Measurements from ENCODE around the gene TRABD2A.

The TRABD2A gene

GRCh38 chr2:84832772-84833461 is 48.0 kb downstream of the TRABD2A start:
- no peak overlapping the region for H3K4me3 ChIP-seq (ENCODE audit: low read length)

GRCh38 chr2:84830758-84831500 is 50.0 kb downstream of the TRABD2A start:
- no peak overlapping the region for H3K4me3 ChIP-seq (ENCODE audit: low read length)
- DNase-seq (ENCODE audit: low read depth) = no peak
- TF ChIP-seq CTCF (IDR thresholded peaks at IDR 0.05; ENCODE audit: insufficient read depth, low read depth, low read length, missing control alignments) = no peak

More at GRCh38 chr2:84832772-84833461, 48.0 kb downstream of the TRABD2A start:
- DNase-seq (ENCODE audit: low read depth) = no peak
- TF ChIP-seq CTCF (IDR thresholded peaks at IDR 0.05; ENCODE audit: insufficient read depth, low read depth, low read length, missing control alignments) = no peak

GRCh38 chr2:84830095-84830494 is 50.8 kb downstream of the TRABD2A start:
- peak; percentile 17 for DNase-seq (ENCODE audit: low read depth)

GRCh38 chr2:84829693-84830092 is 51.2 kb downstream of the TRABD2A start:
- H3K4me3 ChIP-seq (ENCODE audit: low read length) = no peak overlapping the region
- no peak for DNase-seq (ENCODE audit: low read depth)
- TF ChIP-seq CTCF (IDR thresholded peaks at IDR 0.05; ENCODE audit: insufficient read depth, low read depth, low read length, missing control alignments) = no peak

More at GRCh38 chr2:84830095-84830494, 50.8 kb downstream of the TRABD2A start:
- no peak for TF ChIP-seq CTCF (IDR thresholded peaks at IDR 0.05; ENCODE audit: insufficient read depth, low read depth, low read length, missing control alignments)
- no peak overlapping the region for H3K4me3 ChIP-seq (ENCODE audit: low read length)

GRCh38 chr2:84827978-84828575 is 52.8 kb downstream of the TRABD2A start:
- no peak for DNase-seq (ENCODE audit: low read depth)
- no peak for TF ChIP-seq CTCF (IDR thresholded peaks at IDR 0.05; ENCODE audit: insufficient read depth, low read depth, low read length, missing control alignments)
- H3K4me3 ChIP-seq (ENCODE audit: low read length) = no peak overlapping the region

GRCh38 chr2:84823788-84824187 is 57.1 kb downstream of the TRABD2A start:
- no peak overlapping the region for H3K4me3 ChIP-seq (ENCODE audit: low read length)
- no peak for DNase-seq (ENCODE audit: low read depth)
- no peak for TF ChIP-seq CTCF (IDR thresholded peaks at IDR 0.05; ENCODE audit: insufficient read depth, low read depth, low read length, missing control alignments)

All from epithelial cell of esophagus (primary cell).